Left lung (tissue), 10 donors: Measurements from ENCODE around the gene ESPL1. TPM values are rescaled to one million over a fixed set of nuclear protein-coding genes. Genes with fewer than 3 reads are reported as not detected.

Source experiments
- ATAC-seq: fragments of 200-7000 bp; cut with Tn5 transposase; one replicate; pipeline ENCODE4 v1.9.1; 2020; ENCODE audit warnings: moderate library complexity
- DNase-seq, 4 donors: peaks; one replicate each; pipeline ENCODE4 v3.0.0-alpha.2; 2013 to 2020
- H3K27ac ChIP-seq, 2 donors: fragments of 200-600 bp; sonication (generic) in 1 of 2; one replicate each; pipeline versions ENCODE4 v1.5.0 to v1.8.0; 2020 to 2021
- H3K27me3 ChIP-seq, 2 donors: fragments of 200-600 bp; sonication (generic) in 1 of 2; one replicate each; pipeline versions ENCODE4 v1.5.0 to v1.8.0; 2020 to 2021
- H3K36me3 ChIP-seq, 2 donors: fragments of 200-600 bp; sonication (generic) in 1 of 2; one replicate each; pipeline versions ENCODE4 v1.5.0 to v1.8.0; 2020 to 2021
- H3K4me1 ChIP-seq, 2 donors: fragments of 200-600 bp; one replicate each; pipeline ENCODE4 v1.8.0; 2021
- H3K4me3 ChIP-seq, 2 donors: fragments of 200-600 bp; sonication (generic) in 1 of 2; one replicate each; pipeline versions ENCODE4 v1.5.0 to v1.8.0; 2020 to 2021; ENCODE audit warnings: mild to moderate bottlenecking in 1 of 2
- H3K9me3 ChIP-seq, 2 donors: fragments of 200-600 bp; sonication (generic) in 1 of 2; one replicate each; pipeline versions ENCODE4 v1.5.0 to v1.8.0; 2020 to 2021
- CTCF ChIP-seq, 2 donors: fragments of 200-600 bp; sonication (generic) in 1 of 2; IDR thresholded peaks; one replicate each; pipeline versions ENCODE4 v1.5.0 to v1.8.0; 2021; ENCODE audit warnings: antibody characterized with exemption in 2 of 2
- intact Hi-C, 2 donors: fragments of 100-400 bp; cut with DNase I; formaldehyde crosslinking; loops; one replicate each; pipeline versions ENCODE4 v1.11.2 to v1.14.2; 2022
- polyA plus RNA-seq, 6 donors: library from polyadenylated mRNA; unstranded; fragments of 120-200 nt; gene quantifications; one replicate each; pipeline ENCODE4 v1.2.1, GENCODE V29; 2013; ENCODE audit not compliant: insufficient read length in 6 of 6
- total RNA-seq, 2 donors: library from RNA; stranded (reverse); fragmentation: NEBNext Ultra II Directional; extraction: Animal tissue kit (Norgen Biotek cat#: 25700); gene quantifications; one replicate each; pipeline ENCODE4 v1.2.1, GENCODE V29; 2021
- donor health status: DM: no; HTN: yes; CAD: no.
- donor health status: DM: no; HTN: no; CAD: no.

The ESPL1 gene
- total and polyA plus RNA-seq, 8 donors, result 2.8 to 21.7 (median 11.3) TPM

DNA sequence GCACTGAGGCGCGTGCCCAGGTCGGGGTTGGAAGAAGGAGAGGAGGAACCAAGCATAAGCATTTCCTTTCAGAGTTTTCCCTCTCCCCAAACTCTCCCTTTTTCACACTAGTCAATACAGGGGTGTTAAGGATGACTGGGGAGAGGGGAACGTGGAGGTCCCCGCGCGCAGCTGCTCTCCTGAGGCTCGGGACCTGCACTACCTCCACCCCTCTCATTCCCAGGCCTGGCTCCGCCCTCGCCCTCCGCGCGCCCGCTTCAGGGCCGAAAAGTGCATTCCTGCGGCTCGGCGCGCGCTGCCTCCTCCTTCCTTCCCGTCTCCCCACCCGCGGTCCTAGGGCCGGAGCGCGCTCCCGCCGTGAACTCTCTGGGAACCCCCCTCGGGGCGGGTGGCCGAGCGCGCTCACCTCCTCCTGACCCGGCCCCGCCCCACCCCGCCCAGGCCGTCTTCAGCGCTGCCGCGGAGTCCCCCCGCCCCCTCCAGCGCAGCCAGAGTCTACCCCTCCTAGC is 47.4 kb upstream of the ESPL1 start:
- ATAC-seq (peak; percentile 81), DNase-seq (peak; percentile 92 to 99 (median 96))
- H3K4me1 ChIP-seq, result peaks cover 56 to 93% of the 10 kb centered on the region in 2 donors
- peak overlapping the region; percentile 62 to 71 for H3K4me3 ChIP-seq
- H3K27ac ChIP-seq, result peak overlapping the region; percentile 97 to 99
- intact Hi-C loops, result no loop called here
- no peaks in the 10 kb centered on the region for H3K36me3 ChIP-seq
- no peaks in the 10 kb centered on the region for H3K9me3 ChIP-seq
- H3K27me3 ChIP-seq, result peaks cover 0 to 15% of the 10 kb centered on the region in 2 donors
- TF ChIP-seq CTCF (IDR thresholded peaks at IDR 0.05), result no peak

DNA sequence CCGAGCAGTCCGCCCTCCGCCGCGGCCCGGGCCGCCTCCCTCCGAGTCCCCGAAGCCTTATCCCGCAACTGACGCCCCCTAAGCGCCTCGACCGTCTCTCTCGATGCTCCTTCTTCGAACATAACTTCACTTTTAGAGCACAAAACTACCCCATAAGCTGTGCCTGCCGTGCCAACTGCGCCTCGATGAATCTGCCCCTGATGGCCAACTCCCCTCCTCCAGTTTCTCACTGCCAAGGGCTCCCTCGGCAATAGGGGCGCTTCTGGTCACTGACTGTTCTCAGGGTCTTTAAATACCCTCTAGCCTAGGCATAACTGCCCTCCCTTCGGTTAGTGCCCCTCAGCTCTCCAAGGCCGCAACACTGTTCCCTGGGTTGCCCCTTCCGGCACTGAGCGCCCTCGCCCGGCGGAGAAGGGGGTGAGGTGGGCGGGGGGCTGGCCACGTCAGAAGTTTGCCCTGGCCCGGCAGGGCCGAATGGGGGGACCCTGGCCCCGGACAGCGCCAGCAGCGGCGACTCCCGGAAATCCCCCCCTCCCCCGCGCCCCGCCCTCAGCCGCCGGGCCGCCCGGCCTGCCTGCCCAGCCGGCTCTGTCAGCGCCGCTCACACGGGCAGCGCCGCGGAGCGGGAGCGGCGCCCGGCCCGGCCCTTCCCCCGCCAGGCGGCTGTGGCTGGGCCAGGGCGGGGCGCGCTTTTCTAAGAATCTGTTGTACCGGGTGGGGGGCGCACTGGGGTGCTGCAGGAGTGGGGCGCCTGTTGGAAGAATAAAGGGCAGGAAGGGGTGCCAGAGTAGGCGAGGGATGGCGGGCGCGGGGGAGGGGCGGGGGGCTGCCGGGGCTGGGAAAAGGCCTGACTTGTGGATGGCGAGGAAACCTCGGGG is 46.7 kb upstream of the ESPL1 start:
- peak; percentile 57 for ATAC-seq
- intact Hi-C loops, result no loop called here
- peaks cover 56 to 87% of the 10 kb centered on the region in 2 donors for H3K4me1 ChIP-seq

DNA sequence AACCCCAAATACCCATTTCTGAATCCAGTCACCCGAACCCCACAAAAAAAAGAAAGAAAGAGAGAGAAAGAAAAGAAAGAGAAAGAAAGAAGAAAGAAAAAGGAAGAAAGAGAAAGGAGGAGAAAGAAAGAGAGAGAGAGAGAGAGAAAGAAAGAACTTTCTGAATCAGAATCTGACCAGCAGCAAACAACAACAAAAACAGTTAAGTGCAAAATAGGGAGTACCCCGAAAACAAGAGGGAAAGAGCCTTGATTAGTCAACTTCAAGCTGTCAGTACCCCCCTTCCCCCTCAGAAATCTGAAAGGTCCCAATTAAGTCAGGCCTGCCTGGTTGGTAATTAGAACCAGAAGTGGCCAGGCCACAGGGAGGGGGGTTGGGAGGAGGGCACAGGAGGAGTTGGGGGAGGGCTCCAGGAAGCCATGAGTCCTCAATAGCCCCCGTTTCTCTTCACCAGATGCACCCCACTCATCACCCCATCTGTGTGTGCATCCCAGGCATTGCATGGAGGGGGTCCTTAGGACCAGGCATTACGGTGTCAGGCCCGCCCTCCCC is 45.9 kb upstream of the ESPL1 start:
- H3K36me3 ChIP-seq, result no peaks in the 10 kb centered on the region
- H3K9me3 ChIP-seq, result no peaks in the 10 kb centered on the region
- peaks cover 0 to 15% of the 10 kb centered on the region in 2 donors for H3K27me3 ChIP-seq
- ATAC-seq, result no peak
- TF ChIP-seq CTCF (IDR thresholded peaks at IDR 0.05), result no peak
- DNase-seq, result no peak
- H3K27ac ChIP-seq, result peak overlapping the region; percentile 97 to 99
- peak overlapping the region; percentile 62 to 71 for H3K4me3 ChIP-seq
- H3K4me1 ChIP-seq, result peaks cover 50 to 79% of the 10 kb centered on the region in 2 donors
- intact Hi-C loops, result no loop called here

More for the DNA sequence above, 46.7 kb upstream of the ESPL1 start:
- TF ChIP-seq CTCF (IDR thresholded peaks at IDR 0.05), result no peak
- Histone ChIP-seq H3K27ac (peak overlapping the region; percentile 97 to 99), H3K4me3 (peak overlapping the region; percentile 62 to 71), H3K27me3 (peaks cover 0 to 15% of the 10 kb centered on the region in 2 donors), H3K36me3 (no peaks in the 10 kb centered on the region), H3K9me3 (no peaks in the 10 kb centered on the region)
- peak; percentile 75 to 95 (median 88) for DNase-seq

- no peak for TF ChIP-seq CTCF (IDR thresholded peaks at IDR 0.05)
- H3K4me1 ChIP-seq, result peaks cover 44 to 73% of the 10 kb centered on the region in 2 donors
- intact Hi-C loops, result no loop called here
- no peaks in the 10 kb centered on the region for H3K36me3 ChIP-seq
- no peak overlapping the region for H3K4me3 ChIP-seq
- DNase-seq, result no peak
- no peak for ATAC-seq
- no peaks in the 10 kb centered on the region for H3K9me3 ChIP-seq
- H3K27me3 ChIP-seq, result peaks cover 0 to 15% of the 10 kb centered on the region in 2 donors
- H3K27ac ChIP-seq, result peak overlapping the region; percentile 97 to 99
Observed at GRCh38 chr12:53222806-53223261, 45.3 kb upstream of the ESPL1 start.
